DMS153 treated with DMSO at 0.1 percent for 48 hours (cell line): ENCODE measurements around the gene SDCCAG8.

ENCODE experiments used
- DNase-seq: peaks from one replicate; lab custom pipeline; 2025; ENCODE audit not compliant: unreplicated experiment; lab: John Stamatoyannopoulos, UW

Gene SDCCAG8

DNA sequence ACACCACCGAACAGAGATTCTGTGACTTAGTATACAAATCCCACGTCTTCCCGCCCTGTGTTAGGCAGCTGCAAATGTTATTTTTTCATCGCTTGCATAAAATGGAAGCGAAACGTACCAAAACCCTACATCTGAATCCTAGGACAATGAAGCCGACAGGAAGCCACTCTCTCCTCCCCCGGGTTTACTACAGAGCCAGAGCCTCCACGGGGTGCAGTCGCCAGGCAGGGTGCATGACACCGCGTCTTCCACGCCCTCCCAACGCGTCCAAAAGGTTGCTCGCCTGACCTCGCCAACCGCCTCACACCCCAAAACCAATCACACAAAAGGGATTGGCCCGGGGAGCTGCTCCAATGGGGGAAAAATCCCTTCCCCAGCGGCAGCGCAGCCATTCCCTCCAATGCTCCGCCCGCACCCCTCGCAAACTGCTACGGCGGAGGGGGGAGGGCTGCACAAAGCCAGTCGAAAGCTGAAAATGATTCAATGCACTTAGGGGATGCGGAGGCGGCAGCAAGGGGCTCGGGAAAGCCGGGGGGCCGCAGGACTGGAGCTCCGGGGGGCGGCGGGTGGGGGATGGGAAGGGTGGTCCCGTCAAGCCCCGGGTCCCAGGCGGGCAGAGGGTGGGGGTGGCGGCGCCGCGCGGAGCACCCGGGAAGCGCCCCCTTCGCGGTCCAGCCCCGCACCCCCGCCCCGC, 1.5 kb upstream of the SDCCAG8 start:
- DNase-seq, result peak; percentile 80

DNA sequence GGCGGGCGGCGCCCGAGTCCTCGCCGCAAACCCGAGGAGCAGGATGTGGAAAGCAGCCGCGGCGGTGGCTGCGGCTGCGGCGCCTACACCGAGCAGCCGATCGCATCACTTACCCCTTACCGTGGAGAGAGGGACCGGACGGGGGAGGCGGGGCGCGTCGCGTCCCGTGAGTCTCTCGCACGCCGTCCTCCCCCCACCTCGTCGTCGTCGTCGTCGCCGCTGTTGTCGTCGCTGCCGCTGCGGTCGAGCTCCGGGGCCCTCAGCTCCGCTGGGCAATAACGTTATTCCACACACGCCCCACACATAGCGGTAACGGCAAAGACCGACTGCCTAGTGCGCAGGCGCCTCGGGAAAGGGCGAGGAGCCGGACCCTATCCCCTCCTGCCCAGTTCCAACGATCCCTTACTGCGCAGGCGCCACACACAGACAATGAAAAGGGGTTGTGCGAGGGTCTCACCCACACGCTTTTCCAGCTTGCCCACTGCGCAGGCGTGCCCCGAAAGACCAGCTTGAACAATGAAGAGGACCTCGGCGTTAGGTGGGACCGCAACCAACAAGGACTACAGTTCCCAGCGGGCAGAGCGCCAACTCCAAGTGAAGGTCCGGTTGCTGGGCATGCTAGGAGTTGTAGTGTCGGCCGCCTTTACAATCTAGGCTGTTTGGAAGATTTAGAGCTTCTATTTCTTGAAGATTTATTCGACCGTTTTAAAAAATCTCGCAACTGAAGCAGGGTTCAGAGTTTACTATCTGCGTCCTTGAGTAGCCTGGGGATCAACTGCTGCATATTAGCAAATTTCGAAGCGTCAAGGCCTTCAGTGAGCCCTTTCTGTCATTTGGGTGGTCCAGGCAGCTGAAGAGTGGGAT, 682 bp upstream of the SDCCAG8 start, which contains the start of gene CEP170:
Gene CEP170 (minus strand): TSS at position 355 of the 864 bp plus-strand sequence. CDS start 30,001 bp downstream, outside the sequence.
- DNase-seq, result peak; percentile 99

DNA sequence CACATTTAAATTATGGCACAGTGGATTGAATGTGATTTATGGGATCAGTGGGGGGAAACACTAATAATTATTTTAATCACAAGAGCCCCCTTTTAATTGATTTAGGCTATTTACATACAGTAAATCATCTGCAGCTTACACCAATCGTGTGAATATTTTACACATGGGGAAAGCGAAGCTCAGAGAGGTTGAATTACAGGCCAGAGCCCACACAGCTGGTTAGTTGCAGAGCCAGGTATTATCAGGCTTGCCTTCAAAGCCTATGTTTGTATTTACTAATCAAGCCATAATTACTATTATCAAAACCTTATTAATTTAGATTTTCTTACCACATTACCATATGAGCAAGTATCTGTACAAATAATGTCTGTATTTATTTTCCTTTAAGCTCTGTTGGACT, 749 bp downstream of the SDCCAG8 start:
- DNase-seq, result no peak

- DNase-seq, result no peak
Measured at GRCh38 chr1:243257189-243257588, 1.3 kb downstream of the SDCCAG8 start.

DNA sequence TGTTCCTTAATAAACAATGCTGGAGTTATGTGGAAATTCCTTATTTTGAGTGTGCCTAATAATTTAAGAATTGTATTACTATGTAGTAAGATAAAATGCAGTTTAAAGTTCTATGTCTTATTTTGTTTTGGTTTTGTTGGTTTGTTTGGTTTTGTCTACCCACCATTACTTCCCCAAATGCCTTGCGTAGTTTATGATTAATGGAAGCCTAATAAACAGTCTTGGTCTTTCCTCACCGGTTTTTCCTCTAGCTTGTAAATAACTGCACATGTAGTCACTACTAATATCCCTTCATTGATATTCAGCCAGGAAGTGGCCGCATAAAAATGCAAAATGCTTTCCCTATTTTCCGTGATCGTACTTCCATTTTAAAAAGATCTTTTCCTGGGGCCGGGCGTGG, 2.9 kb downstream of the SDCCAG8 start:
- DNase-seq, result no peak

GRCh38 chr1:243260221-243260880, 4.5 kb downstream of the SDCCAG8 start:
- no peak for DNase-seq

GRCh38 chr1:243261390-243261789, 5.5 kb downstream of the SDCCAG8 start:
- DNase-seq, result no peak

GRCh38 chr1:243264717-243265116, 8.9 kb downstream of the SDCCAG8 start:
- no peak for DNase-seq

GRCh38 chr1:243266231-243266630, 10.4 kb downstream of the SDCCAG8 start:
- no peak for DNase-seq

DNA sequence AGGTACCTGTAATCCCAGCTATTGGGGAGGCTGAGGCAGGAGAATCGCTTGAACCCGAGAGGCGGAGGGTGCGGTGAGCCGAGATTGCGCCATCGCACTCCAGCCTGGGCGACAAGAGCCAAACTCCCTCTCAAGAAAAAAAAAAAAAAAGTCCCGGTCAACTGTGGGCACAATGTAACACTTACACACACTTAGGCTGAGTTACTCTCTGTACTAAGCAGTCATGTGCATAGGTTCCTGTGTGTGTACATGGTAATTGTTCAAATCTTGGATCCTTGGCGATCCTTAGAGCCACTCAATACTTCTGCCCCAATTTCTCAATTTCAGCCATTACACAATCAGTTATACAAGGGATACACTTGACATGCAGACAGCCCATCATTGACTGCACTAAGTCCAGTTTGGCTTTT, 11.6 kb downstream of the SDCCAG8 start:
- DNase-seq, result no peak

- DNase-seq, result no peak
Measured at GRCh38 chr1:243267914-243268653, 12.2 kb downstream of the SDCCAG8 start.

GRCh38 chr1:243268751-243269460, 13.1 kb downstream of the SDCCAG8 start:
- DNase-seq, result no peak

DNA sequence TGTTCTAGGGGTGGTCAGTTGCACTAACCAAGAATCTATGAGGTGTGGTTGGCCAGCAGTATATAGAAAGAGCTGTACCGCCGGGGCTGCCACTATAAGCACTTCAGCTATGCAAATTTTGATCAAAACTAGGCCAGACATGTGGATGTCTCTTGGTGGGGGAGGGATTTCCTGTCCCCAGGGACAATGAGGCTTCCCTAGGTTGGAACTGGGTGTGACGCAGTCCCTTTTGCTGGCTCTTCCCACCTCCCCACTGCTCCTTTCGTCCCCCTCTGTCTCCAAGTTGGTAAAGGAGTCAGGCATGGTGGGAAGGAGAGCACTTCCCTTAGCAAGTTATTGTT, 13.6 kb downstream of the SDCCAG8 start:
- DNase-seq, result no peak

DNA sequence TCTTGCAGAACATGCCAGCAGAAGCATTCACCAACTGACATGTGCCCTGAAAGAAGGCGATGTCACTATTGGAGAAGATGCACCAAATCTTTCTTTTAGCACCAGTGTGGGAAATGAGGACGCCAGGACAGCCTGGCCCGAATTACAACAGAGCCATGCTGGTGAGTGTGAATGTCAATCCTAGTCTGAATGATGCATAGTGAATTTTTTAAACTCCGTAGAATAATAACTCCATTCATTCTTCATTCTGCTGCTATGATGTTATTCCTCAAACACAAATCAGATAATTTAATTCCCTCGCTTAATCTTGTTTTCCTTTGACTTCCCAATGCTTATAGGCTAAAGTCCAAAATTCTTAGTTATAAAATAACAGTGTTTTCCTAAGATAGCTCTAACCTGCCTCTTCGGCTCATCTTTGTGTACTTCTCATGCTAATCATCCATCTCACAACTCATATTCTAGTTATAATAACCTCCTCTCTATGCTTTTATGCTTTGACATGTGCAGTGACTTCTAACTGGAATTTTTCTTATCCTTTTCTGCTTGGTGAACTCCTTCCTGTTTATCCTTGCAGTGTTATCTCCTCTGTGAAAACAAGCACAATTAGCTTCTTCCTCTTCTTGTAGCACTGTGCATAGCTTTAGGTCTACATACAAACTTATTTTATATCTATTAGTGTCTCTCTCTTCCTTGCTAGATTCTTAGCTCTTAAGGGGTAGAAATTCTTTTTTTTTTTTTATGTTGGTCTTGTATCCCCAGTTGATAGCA, 14.4 kb downstream of the SDCCAG8 start:
- DNase-seq, result no peak

DNA sequence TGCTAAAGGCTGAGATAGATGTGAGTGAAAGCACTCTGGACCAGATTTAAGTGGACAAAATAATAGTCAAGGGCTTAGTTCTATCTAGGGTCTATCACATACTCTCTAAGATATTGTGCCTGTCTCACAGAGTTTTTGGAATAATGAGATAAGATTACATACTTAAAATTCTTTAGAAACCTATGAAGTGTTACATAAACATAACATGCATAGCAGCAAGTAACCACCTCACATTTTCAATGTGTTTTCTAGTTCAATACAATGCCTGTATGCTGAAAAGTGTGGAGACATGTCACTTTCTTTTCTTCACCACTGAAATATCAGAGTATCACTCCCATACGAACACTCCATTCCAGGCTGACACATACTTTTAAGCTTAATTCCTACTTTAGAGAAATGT, 16.2 kb downstream of the SDCCAG8 start:
- no peak for DNase-seq

GRCh38 chr1:243272401-243272800, 16.6 kb downstream of the SDCCAG8 start:
- DNase-seq, result no peak

DNA sequence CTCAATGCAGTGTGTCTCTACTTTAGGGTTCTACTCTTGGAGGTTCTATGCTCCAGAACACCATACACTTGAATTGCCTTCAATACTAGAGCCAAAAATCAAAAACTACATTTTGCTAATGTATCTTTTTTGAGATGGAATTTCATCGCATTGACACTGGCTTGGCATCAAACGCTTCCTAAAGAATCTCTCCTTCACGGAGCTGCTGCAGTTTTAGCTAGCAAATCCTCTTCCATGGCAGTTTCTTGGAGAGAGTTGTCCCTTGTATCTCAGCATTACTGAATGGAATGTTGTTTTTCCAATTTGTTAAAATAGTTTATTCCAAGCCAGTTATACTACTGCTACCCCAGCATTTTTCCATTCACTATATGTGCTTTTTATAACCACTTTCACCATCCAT, 17.7 kb downstream of the SDCCAG8 start:
- DNase-seq, result no peak

GRCh38 chr1:243273945-243274344, 18.1 kb downstream of the SDCCAG8 start:
- DNase-seq, result no peak

DNA sequence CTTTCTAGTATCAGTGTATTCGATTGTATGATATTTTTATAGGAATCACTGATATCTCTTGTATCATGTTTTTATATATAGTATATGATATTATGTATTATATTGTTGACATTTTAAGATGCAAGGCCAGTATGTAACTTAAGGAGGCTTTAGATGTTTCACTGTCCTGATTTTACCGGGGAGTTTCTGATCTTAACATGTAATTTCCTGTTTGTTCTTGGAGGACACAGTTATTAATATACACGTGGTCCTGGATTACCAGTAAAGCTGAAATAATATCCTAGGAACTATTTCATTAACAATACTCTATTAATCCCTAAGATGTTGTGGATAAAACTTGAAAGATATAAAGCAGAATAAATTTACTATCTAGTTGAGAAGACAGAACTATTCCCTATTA, 19.5 kb downstream of the SDCCAG8 start:
- DNase-seq, result no peak
